D721Med (cell line): ENCODE results near the gene NOL3.

Experiments used
- DNase-seq: peaks from one replicate; pipeline ENCODE4 v3.0.0; 2011; ENCODE audit warnings: low spot score; ENCODE audit not compliant: insufficient read length
- FAIRE-seq: peaks from 2 replicates; lab custom pipeline; 2011; peaks lifted over from hg19 to GRCh38; lab: Jason Lieb, UNC
- CTCF ChIP-seq: IDR thresholded peaks from 2 replicates; pipeline ENCODE4 v1.5.1; 2012; ENCODE audit warnings: mild to moderate bottlenecking, control low read depth; ENCODE audit not compliant: insufficient read depth; ENCODE audit errors: missing control alignments

The NOL3 gene

GRCh38 chr16:67197704-67198103, 27.4 kb downstream of the NOL3 start:
- DNase-seq = no peak
- no peak for FAIRE-seq
- TF ChIP-seq CTCF = no peak

GRCh38 chr16:67198238-67198734, 27.9 kb downstream of the NOL3 start:
- FAIRE-seq = no peak
- no peak for DNase-seq

GRCh38 chr16:67199011-67199807, 28.9 kb downstream of the NOL3 start, which contains the start of gene ELMO3:
ELMO3 (plus strand) TSS chr16:67199131; CDS start chr16:67199327, 196 bp downstream.
- no peak for DNase-seq
- no peak for TF ChIP-seq CTCF
- FAIRE-seq = no peak

More at GRCh38 chr16:67198238-67198734, 27.9 kb downstream of the NOL3 start:
- TF ChIP-seq CTCF = peak; percentile 52

GRCh38 chr16:67199808-67200198, 29.5 kb downstream of the NOL3 start:
- FAIRE-seq = no peak
- no peak for DNase-seq
- TF ChIP-seq CTCF = no peak

GRCh38 chr16:67200491-67200890, 30.2 kb downstream of the NOL3 start:
- DNase-seq (no peak), FAIRE-seq (no peak)
- no peak for TF ChIP-seq CTCF

GRCh38 chr16:67201411-67202345, 31.3 kb downstream of the NOL3 start:
- DNase-seq (no peak), FAIRE-seq (no peak)
- no peak for TF ChIP-seq CTCF
